NCI-H187 treated with DMSO at 0.1 percent for 48 hours (cell line): Measurements from ENCODE around the gene CARMIL3.
"Not testable (repeated sequence)": the region's sequence is repeated elsewhere in the genome, so short reads cannot be mapped to it uniquely, and the experiment has no call there.

Experiments used
- DNase-seq: peaks from one replicate; lab custom pipeline; 2025; lab: John Stamatoyannopoulos, UW

CARMIL3 gene, protein sequence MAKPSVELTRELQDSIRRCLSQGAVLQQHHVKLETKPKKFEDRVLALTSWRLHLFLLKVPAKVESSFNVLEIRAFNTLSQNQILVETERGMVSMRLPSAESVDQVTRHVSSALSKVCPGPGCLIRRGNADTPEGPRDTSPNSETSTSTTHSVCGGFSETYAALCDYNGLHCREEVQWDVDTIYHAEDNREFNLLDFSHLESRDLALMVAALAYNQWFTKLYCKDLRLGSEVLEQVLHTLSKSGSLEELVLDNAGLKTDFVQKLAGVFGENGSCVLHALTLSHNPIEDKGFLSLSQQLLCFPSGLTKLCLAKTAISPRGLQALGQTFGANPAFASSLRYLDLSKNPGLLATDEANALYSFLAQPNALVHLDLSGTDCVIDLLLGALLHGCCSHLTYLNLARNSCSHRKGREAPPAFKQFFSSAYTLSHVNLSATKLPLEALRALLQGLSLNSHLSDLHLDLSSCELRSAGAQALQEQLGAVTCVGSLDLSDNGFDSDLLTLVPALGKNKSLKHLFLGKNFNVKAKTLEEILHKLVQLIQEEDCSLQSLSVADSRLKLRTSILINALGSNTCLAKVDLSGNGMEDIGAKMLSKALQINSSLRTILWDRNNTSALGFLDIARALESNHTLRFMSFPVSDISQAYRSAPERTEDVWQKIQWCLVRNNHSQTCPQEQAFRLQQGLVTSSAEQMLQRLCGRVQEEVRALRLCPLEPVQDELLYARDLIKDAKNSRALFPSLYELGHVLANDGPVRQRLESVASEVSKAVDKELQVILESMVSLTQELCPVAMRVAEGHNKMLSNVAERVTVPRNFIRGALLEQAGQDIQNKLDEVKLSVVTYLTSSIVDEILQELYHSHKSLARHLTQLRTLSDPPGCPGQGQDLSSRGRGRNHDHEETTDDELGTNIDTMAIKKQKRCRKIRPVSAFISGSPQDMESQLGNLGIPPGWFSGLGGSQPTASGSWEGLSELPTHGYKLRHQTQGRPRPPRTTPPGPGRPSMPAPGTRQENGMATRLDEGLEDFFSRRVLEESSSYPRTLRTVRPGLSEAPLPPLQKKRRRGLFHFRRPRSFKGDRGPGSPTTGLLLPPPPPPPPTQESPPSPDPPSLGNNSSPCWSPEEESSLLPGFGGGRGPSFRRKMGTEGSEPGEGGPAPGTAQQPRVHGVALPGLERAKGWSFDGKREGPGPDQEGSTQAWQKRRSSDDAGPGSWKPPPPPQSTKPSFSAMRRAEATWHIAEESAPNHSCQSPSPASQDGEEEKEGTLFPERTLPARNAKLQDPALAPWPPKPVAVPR (N-terminal part only)

DNA sequence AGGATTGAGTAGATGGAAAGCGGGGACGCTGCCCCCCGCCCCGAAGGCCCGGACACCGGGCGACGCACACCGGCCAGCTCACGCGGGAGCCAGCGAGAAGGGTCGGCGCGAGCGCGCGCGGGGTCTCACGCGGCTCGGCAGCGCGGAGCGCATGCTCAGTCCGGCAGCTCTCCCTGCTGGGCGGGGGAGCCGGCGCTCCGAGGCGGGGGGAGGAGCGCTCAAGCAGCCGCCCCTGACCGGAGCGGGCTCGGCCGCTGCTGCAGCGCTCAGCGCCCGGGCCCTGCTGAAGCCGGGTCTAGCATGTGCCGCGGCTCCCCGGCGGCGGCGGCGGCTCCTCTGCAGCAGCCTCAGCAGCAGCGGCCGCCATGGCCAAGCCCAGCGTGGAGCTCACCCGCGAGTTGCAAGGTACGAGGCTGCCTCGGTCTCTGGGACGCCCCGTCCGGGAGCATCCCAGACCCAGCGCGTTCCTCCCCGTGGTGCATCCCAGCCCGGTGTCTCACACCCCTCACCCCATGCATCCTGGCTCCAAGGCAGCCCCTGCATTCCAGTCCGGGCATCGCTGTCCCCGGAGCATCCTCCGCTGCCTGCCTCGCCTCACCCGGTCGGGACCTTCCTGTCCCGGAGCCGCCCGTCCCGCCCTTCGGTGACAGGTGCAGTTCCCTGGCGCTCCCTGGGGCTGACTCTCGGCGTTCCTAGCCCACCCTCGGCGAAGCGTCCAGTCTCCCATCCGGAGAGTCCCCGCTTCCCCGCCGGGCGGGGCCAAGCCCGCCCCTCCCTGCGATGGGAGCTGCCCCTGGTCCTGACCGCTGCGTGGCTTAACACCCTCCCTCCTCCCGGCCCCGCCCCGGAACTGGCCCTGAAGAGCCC is at the start of gene CARMIL3:
Gene CARMIL3, plus strand, starts transcription at position 221 of the 867 bp plus-strand sequence. Its CDS starts 145 bp downstream, at position 366.
- DNase-seq: no peak

DNA sequence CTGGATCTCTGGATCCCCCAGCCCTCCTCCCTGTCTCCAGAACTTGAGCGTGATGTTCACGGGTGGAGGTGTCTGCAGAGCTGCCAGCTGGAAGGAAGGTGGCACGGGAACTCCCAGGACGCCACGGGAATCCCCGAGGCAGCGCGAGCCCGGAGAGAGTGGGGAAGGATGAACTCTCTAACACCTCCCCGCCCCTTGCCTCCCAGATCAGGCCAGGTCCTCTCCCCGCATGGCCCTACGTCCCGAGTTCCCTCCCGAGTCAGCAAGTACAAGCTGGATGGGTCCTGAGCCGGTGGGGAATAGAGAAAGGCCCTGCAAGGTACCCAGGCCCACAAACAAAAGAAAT is 45.4 kb upstream of the CARMIL3 start:
- not testable (repeated sequence) for DNase-seq

DNA sequence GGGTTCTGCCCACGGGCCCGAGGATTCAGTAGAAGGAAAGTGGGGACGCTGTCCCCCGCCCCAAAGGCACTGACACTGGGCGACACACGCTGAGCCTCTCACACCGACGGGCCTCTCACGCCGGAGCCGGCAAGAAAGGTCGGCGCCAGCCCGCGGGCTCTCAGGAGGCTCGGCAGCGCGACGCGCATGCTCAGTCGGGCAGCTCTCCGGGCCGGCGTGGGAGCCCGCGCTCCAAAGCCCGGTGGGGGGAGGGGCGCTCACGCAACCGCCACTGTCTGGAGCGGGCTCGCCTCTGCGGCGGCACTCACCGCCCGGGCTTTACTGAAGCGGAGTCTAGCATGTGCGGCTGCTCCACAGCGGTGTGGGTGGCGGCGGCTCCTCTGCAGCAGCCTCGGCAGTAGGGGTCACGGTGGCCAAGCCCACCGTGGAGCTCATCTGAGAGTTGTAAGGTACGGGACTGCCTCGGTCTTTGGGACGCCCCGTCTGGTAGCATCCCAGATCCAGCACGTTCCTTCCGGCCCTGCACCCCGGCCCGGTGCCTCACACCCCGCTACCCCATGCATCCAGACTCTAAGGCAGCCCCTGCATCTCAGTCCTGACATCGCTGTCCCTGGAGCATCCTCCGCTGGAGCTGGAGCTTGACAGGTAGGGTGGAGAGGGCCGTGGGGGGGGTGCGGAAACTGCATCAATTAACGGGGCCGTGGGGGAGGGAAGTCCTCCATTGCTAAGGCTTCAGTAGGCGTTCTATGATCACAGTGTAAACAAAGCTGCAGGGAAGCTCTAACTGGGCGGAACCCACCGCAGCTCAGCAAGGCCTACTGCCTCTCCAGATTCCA is 44.8 kb upstream of the CARMIL3 start:
- DNase-seq: not testable (repeated sequence)

DNA sequence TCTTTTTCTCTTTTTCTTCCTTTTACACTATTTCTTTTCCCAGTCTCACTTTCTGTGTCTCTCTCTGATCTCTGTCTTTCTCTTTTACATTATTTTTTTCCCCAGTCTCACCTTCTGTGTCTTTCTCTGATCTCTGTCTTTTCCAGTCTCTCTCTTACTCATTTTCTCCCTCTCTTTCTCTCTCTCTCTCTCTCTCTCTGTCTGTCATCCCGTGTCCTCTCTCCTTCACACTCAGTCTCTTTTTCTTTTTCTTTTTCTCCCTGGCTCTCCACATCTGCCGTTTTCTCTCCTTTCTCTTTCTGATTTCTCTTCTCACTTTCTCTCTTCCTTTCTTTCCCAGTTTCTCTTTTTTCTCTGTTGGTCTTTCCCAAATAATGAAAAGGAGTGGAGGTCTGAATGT is 40.8 kb upstream of the CARMIL3 start:
- no peak for DNase-seq

DNA sequence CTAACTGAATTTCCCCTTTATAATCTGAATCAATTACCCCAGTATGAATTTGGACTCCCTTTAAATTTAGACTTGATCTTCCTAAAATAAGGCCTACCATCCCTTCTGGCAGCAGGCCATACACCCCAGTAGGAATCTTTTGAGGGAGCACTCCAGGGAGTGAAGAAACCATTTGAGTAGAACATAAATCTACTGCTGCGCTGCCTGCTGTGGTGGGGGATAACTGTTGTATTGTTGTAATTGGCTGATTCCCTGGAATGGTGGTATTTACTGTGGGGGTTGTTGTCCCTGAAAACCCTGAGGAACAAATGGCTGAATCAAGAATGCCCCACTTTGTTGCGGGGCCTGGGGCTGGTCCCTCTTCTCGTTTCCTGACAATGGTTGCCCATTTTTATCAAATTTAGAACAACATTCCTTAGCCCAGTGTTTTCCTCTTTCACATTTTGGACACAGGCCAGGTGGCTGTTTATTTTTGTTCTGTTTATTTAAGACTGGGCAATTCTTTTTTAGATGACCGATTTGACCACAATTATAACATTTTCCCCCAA is 39.0 kb upstream of the CARMIL3 start:
- DNase-seq: not testable (repeated sequence)

DNA sequence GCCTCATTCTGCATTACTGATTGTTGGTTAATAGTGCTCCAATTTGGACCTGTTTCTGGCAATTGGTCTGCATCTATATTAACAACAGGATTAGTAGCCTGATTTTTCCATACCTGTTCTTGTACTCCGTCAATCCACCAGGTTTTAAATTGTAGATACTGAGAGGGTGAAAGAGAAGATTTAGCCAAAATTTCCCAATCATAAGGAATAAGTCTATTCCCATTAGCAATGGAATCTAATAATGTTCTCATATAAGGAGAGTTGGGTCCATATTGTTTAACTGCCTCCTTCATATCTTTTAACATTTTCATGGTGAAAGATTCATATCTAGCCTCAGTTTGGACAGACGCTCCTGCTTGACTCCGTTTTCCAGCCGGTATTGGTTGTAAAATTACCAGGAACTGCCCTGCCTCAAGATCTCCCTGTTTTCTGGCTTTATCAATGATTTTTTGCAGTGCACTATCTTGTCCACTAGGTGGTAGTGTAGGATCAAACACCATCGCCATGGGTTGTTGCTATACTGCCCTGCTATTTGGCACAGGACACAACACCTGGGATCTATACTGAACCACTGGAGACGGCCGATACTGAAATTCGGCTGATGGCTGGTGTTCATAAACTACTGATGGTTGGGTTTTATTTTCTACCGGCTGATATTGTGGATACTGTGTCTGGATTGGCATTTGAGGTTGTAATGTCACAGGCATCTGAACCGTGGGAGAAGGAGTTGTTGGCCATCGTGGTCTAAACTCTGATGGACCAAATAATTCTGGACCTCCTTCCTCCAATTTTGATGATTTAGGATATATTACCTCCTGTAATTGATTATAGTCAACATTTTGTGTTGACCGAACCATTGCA is 37.9 kb upstream of the CARMIL3 start:
- peak; percentile 45 for DNase-seq

DNA sequence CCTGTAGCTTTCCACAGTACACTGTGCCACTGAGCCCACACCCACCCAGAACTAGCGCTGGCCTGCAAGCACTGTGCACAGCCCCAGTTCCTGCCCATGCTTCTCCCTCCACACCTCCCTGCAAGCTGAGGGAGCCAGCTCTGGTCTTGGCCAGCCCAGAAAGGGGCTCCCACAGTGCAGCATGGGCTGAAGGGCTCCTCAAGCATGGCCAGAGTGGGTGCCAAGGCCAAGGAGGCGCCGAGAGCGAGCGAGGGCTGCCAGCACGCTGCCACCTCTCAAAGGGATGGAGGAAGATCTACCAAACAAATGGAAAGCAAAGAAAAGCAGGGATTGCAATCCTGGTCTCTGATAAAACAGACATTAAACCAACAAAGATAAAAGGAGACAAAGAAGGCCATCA is 36.1 kb upstream of the CARMIL3 start:
- not testable (repeated sequence) for DNase-seq

DNA sequence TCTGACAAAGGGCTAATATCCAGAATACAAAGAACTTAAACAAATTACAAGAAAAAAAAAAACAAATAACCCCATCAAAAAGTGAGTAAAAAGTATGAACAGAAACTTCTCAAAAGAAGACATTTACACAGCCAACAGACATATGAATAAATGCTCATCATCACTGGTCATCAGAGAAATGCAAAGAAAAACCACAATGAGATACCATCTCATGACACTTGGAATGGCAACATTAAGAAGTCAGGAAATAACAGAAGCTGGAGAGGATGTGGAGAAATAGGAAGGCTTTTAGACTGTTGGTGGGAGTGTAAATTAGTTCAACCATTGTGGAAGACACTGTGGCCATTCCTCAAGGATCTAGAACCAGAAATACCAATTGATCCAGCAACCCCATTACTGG is 32.8 kb upstream of the CARMIL3 start:
- DNase-seq: not testable (repeated sequence)

DNA sequence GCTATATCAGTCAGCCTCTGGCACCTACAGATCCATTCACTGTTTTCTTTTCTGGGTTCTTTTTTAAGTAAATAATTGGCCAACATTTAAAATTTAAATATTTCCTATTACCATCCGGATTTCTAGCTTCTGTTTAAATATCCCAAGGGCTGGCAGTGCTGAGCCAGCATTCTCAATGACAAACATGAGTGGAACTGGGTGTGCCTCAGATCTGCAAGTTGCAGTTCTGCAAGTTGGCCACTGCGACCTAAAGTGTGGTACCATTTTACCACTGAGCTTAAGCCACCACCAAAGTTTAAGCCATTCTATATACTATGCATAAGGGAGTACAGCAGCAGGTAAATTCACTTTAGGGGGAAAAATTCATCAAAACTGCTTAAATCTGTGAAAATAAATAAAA is 31.9 kb upstream of the CARMIL3 start:
- DNase-seq: not testable (repeated sequence)

DNA sequence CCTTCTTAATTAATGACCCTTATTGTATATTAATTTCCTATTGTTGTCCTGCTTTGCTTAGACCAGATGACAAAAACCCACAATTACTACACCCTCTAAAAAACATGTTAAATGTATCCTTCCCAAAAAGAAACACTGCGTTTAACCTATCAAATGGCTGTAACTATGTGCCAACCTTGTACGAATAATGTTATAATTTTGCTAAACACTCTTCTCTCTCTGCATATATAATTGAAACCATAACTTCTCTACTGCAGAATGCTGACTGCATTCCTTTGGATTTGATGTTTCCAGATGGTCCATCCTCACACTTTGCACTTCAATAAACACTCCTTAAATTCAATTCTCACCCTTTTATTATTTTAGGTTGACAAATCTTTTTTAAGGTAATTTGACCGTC is 31.3 kb upstream of the CARMIL3 start:
- not testable (repeated sequence) for DNase-seq

DNA sequence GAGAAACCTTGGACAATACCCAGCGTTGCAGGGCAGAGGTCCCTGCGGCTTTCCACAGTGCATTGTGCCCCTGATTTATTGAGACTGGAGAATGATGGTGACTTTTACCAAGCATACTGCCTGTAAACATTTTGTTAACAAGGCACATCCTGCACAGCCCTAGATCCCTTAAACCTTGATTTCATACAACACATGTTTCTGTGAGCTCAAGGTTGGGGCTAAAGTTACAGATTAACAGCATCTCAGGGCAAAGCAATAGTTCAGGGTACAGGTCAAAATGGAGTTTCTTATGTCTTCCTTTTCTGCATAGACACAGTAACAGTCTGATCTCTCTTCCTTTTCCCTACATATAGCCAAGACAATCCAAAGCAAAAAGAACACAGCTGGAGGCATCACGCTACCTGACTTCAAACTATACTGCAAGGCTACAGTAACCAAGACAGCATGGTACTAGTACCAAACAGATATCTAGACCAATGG is 26.8 kb upstream of the CARMIL3 start:
- DNase-seq: not testable (repeated sequence)

DNA sequence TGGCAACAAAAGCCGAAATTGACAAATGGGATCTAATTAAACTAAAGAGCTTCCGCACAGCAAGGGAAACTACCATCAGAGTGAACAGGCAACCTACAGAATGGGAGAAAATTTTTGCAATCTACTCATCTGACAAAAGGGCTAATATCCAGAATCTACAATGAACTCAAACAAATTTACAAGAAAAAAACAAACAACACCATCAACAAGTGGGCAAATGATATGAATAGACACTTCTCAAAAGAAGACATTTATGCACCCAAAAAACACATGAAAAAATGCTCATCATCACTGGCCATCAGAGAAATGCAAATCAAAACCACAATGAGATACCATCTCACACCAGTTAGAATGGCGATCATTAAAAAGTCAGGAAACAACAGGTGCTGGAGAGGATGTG is 22.1 kb upstream of the CARMIL3 start:
- DNase-seq: not testable (repeated sequence)

DNA sequence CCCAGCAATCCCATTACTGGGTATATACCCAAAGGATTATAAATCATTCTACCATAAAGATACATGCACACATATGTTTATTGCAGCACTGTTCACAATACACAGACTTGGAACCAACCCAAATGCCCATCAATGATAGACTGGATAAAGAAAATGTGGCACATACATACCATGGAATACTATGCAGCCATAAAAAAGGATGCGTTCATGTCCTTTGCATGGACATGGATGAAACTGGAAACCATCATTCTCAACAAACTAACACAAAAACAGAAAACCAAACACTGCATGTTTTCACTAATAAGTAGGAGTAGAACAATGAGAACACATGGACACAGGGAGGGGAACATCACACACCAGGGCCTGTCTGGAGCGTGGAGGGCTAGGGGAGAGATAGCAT is 20.5 kb upstream of the CARMIL3 start:
- not testable (repeated sequence) for DNase-seq

DNA sequence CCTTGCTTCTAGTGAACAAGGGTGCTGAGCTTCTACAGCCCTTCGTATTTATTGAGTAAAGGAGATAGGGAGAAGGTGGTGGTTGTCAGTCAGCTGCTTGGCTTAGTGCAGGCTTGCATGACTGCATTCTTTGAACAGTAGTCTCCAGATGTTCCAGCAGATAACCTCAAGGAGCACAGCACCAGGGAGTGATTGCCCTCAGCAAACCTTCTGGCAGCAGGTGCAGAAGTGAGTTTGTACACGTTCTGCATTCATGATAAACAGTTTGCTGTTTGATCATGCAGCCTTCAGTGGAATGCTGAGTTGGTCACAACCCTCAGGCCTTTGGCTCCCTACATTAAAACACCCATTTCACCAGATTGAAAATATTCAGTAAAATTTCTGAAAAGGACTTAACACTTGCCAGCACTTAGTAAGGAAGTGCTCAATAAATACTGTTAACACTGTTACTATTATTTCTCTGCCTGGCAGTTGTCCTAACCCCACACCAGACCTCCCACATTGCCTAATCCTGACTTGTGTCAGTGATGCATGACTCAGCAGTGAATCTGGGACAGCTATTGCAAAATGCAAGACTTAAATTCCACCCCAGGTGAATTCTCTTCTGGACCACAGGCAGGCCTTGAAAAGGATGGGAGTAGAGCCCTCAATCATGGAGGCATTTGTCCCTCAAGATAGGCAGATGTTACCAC is 18.9 kb upstream of the CARMIL3 start:
- no peak for DNase-seq

DNA sequence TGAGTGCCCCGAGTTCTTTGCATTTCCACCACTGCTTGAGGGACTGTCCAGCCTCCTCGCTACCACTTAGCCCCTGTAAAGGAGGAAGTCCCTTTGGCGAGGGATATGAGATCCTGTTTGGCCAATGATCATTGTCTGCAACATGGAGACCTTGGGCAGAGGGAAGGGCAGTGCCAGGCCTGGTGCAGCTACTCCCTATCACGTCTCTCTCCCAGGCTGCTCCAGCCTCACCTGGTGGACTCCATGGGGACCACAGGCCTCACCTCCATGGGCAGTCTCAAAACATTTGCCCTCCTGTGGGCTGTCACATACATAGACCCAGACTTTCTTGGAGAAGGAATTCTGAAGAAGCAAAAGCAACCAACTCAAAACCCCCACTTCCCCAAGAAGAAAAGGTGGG is 16.0 kb upstream of the CARMIL3 start:
- not testable (repeated sequence) for DNase-seq

DNA sequence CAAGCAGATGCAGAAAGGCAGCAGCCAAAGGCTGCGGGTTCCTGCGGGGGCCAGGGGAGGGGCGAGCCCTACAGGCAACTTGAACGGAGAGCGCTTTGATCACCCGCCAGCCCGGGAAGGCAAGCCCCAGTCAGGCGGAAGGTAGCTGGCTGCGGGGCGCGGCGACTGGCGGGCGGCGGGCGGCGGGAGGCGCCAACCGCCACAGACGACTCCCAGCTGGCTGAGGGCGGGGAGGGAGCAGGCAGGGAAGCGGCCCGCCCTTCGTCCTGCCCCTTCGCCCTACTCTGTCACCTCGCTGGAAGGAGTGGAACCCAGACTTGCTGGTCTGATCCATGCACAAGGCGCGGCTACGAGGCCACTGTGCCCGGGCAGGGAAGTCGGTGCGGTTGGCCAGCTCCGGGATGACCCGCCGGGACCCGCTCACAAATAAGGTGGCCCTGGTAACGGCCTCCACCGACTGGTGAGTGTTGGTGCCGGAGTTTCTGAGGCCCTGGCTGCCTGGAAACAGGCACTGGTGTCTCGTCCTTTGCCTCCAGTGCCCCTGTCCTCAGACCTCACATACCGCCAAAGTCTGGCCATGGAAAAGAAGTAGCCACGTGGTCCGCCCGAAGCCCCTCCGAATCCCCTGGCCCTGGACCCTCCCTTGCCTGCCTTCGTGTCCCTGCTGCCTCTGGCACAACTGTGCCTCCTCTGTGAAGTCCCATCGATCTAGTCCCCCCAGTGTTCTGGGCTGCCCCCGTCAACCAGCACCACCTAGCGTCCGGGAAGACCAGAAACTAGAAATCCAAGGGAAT is 15.4 kb upstream of the CARMIL3 start:
- peak; percentile 56 for DNase-seq

DNA sequence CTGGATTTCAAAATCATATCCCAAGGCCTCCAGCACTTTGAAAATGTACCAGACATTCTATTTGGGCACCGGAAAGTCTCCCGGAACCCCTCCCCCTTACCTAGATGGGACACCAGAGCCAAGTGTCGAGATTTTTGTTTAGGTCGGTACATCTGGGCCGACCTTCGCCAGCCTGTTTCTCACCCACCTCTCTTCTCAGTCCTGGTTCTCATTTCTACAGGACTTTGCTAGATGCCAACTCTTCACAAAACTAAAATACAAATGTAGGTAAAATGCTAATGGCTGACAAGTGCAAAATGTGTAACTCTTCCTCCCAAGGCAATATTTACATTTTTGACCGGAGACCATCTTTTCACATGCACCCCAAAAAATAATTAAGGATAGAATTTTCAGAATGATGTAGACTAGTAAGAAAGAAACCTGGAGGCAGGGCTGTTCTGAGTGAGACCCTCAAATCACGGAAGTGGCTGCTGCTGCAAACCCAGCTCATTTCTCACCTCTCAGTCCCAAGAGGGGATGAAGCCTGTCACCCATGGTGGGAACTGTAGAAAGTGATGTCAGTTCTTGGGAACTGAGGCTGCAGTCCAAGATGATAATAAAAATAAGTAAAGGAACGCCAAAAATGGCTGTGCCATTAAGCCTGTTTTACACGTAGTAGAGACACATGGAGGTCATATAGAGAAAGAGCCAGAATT is 14.7 kb upstream of the CARMIL3 start:
- not testable (repeated sequence) for DNase-seq
